NCI-H446 (cell line): ENCODE results near the gene SCTR.

Experiments used
- DNase-seq, 2 experiments: peaks; one replicate each; lab custom pipeline; 2025; lab: John Stamatoyannopoulos, UW

SCTR gene

DNA sequence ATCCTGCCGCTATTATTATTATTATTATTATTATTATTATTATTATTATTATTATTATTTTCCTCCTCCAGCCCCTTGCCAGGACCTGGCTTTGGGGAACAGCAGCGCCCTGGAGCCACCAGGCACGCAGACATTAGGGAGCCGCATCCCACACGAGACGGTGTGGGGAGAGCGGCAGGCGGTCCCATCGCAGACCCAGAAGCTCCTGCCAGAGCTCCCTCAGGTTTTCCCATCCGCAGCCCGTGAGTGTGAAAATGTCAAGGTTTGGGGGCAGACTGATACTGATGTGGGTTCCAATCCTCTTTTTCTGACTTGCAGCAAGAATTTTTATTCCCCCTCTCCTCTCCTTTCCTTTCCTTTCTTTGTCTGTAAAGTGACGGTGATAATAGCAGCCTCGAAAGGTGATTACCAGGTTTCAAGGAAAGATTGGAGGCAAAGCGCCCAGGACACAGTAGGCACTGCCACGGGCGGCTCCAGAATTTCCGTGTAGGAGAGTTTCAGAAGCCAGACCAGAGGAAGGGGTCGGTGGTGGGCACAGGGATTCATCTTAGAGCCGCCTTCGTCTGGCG is 816 bp downstream of the SCTR start:
- DNase-seq: no peak

DNA sequence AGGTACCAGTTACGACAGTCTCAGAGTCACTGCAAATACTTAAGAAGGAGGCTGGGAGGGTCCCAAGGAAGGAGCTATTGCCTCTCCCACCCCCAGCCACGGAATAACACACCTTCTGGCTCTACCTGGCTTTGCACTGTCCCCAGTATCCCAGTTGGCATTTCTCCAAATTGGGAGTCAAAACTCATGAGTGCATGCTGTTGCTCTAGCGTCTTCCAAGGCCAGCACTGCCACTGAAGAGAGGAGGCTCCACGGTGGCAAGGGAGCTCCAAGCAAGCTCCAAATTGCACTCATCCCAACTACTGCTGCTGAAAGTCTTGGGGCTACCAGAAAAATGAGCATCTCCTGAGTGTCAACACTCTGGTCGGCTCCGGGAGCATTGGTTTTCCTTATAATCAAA is 1.6 kb downstream of the SCTR start:
- no peak for DNase-seq

- DNase-seq: no peak
Observed at GRCh38 chr2:119521433-119522050, 2.7 kb downstream of the SCTR start.

- DNase-seq: no peak
Observed at GRCh38 chr2:119520696-119521432, 3.4 kb downstream of the SCTR start.

GRCh38 chr2:119519057-119519408 is 5.2 kb downstream of the SCTR start:
- no peak for DNase-seq

GRCh38 chr2:119518401-119519056 is 5.8 kb downstream of the SCTR start:
- no peak for DNase-seq

GRCh38 chr2:119517433-119517832 is 6.8 kb downstream of the SCTR start:
- DNase-seq: peak in 1 of 2 experiments; percentile 52

- DNase-seq: no peak
Observed at GRCh38 chr2:119516121-119516520, 8.2 kb downstream of the SCTR start.

DNA sequence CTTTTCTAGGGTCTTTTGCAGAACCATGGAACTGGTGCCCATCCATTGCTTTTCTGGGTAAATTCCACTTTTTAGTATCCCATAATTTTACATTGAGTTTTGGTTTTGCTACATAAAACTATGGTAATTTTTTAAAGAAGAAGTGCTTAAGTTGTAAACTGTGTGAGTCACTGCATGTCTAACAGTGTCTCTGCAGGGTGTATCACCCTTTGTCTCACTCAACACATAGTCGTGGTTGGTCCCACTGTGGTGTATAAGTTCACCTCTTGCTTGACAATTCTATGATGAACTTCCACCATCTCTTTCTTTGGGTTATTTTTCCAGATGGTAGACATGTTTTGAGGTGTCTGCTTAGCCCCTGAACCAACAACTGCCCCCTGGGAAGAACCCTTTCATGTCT is 10.5 kb downstream of the SCTR start:
- no peak for DNase-seq

DNA sequence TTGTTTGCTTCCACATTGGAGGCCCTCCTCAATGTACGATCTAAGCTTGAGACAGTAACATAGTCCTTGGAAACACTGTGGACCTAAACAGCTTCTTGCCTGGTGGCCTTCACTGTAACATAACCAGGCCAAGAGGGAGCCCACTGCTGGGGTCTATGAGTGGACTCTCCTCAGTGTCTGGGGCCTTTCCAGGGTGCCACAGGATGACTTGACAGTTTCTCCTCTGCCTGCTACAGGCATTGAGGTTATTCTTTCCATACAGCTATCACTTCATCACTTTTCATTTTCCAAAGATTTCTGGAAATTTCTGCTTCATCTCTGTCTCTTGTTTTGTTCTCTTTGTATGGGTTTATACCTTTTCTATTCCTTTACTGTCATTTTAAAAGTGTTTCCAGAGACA is 11.3 kb downstream of the SCTR start:
- DNase-seq: no peak

DNA sequence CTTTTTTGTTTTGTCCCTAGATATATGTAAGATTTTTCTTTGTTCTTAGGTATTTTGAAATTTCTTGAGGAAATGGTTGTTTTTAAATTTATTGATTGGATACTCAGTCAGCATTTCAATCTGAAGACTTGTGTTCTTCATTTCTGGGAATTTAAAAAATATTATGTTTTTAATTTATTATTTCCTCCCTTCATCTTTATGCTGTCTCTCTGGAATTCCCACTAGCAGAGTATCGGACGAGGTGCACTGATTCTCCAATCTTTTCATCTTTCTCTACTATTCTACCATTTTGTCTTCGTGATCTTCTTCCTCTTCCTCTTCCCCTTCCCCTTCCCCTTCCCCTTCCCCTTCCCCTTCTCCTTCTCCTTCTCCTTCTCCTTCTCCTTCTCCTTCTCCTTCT is 12.3 kb downstream of the SCTR start:
- DNase-seq: no peak

GRCh38 chr2:119508756-119509155 is 15.5 kb downstream of the SCTR start:
- DNase-seq: no peak

- DNase-seq: no peak
Observed at GRCh38 chr2:119496682-119497081, 27.6 kb downstream of the SCTR start.

DNA sequence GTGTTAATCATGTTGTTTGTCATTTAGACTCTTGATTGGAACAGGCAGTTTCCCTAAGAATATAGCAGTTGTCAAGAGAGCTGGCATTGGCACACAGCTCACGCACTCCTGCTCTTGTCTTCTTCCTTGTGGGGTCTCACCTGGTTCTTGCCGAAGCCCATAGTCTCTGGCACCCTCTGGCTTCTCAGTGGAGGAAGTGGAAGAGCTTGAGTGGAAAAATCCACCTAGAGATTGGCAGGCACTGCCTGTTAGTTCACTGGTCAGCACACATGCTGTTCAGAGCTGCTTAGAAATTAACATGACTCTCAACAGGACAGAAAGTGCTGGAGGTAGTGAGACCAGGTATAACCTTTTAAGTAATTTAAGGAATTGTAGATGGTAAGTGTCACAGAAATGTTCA is 28.3 kb downstream of the SCTR start:
- DNase-seq: no peak

GRCh38 chr2:119494163-119494790 is 30.0 kb downstream of the SCTR start:
- no peak for DNase-seq

DNA sequence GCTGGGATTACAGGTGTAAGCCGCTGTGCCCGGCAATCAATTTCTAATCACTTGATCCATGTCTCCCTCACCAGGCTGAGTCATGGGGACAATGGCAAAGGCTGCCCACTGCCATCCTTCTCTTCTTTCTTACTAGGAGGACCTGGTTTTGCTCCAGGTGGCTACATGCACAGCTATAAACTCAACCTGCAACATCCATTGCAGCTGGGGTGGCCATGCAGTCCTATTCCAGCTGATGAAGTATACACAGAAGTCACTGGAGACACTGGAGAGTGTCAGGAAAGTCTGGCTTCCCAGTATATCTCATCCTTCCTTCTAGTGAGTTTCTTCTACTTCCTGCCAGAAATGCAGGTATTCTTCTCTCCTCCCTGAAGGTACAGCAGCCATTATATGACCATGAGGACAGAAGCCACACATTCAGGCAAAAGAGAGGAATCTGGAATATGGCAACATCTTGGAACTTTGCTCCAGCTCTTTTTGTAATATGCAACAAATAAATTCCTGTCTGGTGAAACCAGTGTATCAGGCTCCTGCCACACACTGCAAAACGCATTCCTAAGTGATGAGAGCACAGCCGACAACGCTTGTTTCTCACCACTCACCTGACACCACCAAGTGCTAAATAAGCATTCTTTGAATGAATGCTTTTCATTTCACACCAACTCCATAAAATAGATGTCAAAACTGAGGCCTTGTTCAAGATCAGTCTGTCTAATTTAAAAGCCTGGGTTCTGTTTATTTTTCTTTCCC is 32.3 kb downstream of the SCTR start:
- DNase-seq: no peak

GRCh38 chr2:119490653-119491195 is 33.6 kb downstream of the SCTR start:
- no peak for DNase-seq

DNA sequence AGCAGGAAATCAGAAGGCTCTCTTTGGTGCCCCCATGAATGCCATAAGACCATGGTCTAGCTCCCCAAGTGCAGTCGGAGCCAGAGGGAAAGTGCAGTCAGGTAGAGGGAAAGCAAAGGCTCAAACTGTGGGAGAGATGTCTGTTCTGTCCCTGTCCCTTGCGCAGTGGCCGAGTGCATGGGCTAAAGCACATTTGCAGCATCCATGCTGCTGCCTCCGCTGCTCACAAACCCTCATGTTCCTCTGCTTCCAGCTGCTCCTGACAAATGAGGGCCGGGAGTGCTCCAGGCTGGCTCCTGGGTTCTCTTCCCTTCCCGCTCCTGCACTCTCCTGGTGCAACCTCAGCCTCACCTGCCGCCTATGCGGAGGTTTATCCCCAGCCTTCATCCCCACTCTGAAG is 34.2 kb downstream of the SCTR start:
- no peak for DNase-seq

- no peak for DNase-seq
Observed at GRCh38 chr2:119489232-119489952, 34.9 kb downstream of the SCTR start.

DNA sequence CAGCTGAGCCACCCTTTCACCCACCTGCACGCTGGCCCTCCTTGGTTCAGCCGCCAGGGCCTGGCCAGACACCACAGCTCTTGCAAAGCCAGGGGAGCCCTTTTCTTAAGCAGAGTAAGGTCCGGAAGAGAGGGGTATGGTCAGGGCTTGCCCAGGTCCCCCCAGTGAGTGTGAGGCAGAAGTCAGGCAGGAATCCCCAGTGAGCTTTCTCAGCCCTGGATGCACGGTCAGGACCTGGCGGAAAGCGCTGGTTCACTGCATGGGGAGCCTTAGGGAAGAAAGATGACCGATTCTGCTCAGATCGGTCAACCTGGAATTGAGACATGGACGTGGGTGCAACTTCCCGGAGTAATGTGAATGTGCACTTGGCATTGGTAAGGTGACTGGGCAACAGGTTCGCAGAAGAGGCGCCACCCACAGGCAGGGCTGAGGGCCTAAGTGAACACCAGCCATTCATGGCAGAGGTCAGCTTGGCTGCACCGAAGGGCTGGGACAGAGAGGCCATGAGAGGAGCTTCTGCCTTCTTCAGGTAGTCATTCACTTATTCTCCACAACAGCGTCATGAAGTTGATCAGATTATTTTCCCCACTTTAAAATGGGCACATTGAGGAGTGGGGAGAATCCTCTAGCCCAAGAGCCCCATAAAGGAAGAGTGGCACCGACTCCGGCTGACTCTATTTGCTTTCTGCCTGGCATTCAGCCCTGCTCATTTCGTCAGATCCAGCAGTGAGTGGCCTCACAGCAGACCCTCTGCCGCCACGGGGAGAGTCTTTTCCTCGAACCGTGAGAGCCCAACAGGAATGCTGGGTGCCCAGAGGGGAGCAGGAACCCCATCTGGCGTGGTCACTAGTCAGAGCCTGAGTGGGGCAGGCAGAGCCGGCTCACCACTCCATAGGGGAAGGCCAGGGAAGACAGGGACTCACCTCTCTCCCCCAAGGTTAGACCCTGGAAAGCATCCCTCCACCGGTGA is 35.8 kb downstream of the SCTR start:
- DNase-seq: no peak
